ENCODE data around the gene DNM2. TPM values are rescaled to one million over a fixed set of nuclear protein-coding genes. Genes with fewer than 3 reads are reported as not detected.

DNM2 gene
- total RNA-seq, 1 donor from 2014 or later, result 102 TPM

DNA sequence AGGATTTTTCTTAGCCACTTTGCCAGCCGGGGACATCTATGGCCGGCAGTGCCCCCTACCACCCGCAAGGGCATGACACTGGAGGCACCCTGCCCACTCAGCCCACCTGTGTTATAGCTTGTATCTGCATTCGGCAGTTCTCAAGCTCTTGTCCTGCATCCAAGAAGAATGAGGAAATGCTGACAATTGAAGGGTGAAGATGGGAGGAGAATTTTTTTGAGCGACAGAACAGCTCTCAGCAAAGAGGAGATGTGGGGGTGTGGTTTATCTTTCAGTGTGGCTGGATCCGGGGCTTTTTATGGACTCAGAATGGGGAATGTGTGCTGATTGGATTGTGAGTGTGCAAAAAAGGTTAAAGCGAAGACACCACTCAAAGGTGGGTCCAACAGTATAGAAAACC, 124.9 kb downstream of the DNM2 start:
- no peaks in the 10 kb centered on the region for H3K36me3 ChIP-seq (ENCODE audit: control insufficient read depth, insufficient read depth, low read length)
- TF ChIP-seq CTCF (IDR thresholded peaks at IDR 0.05; ENCODE audit: insufficient read depth, low read length, poor library complexity, severe bottlenecking), result no peak
- no peak overlapping the region for H3K4me3 ChIP-seq (ENCODE audit: low read depth, low read length)
- DNase-seq (ENCODE audit: low read depth), result no peak
- no peaks in the 10 kb centered on the region for H3K27me3 ChIP-seq (ENCODE audit: control insufficient read depth, insufficient read depth, low read length)

DNA sequence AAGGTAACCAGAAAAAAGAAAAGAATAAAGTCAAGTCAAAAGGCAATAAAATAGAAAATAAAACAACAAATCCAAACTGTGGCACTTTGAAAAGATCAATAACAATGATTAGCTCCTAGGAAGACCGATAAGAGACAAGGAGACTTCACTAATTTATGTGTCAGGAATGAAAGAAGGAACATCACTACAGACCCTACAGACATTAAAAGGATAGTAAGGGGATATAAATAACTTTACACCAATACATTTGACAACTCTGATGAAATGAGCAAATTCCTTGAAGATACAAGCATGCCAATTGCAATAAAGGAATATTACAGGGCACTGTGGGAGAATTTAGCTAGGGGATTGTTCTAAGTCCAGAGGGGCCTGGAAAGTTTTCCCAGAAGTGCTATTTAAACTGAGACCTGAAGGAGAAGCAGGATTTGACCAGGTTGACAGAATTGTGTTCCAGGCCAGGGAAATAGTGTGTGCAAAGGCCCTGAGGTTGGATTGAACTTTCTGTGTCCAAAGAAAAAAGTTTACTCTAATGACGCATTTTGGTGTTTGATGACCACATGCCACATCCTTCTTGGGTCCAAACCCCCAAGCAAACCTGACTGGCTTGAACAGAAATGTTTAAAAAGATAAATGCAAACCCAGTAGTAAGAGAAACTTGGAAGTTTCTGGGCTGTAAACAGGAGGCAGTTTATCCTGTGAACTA, 128.8 kb downstream of the DNM2 start:
- no peaks in the 10 kb centered on the region for H3K36me3 ChIP-seq (ENCODE audit: control insufficient read depth, insufficient read depth, low read length)
- TF ChIP-seq CTCF (IDR thresholded peaks at IDR 0.05; ENCODE audit: insufficient read depth, low read length, poor library complexity, severe bottlenecking), result no peak

DNA sequence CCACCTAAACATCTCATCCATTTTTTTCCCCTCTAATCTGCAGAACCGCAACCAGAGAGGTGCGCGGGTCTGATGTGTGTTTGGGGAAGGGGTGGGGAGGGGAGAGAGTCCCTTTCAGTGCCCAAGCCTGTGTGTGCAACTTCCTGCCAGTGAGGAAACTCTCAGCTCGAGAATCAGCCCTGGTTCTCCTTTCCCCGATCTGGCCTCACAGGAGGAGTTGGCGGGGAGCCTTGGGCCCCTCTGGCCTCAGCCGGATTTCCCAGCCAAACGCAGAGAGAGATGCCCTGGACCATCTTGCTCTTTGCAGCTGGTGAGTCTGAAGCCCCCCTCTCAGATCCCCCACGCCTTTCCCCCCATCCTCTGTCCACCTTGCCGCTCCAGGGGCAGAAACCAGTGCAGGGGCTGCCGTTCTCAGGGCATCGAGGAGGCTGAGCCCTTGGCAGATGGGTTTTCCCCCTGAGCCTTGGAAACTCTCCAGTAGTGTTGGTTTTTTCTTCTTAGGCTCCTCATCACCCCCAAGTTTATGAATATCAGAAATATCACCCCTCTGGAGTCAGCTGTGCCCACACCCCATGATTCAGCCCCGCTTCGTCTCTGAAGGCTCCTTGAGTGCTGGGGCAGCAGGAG, 130.5 kb downstream of the DNM2 start, which contains the start of gene C19orf38:
Gene C19orf38 (plus strand): TSS at position 186 of the 627 bp plus-strand sequence. CDS start 94 bp downstream, at position 280.
- no peak for DNase-seq (ENCODE audit: low read depth)
- no peaks in the 10 kb centered on the region for H3K36me3 ChIP-seq (ENCODE audit: control insufficient read depth, insufficient read depth, low read length)
- H3K4me3 ChIP-seq (ENCODE audit: low read depth, low read length), result no peak within 1 kb of the TSS
- H3K27me3 ChIP-seq (ENCODE audit: control insufficient read depth, insufficient read depth, low read length), result no peaks in the 10 kb centered on the region
- TF ChIP-seq CTCF (IDR thresholded peaks at IDR 0.05; ENCODE audit: insufficient read depth, low read length, poor library complexity, severe bottlenecking), result no peak

More for the DNA sequence above, 128.8 kb downstream of the DNM2 start:
- DNase-seq (ENCODE audit: low read depth), result no peak
- Histone ChIP-seq H3K27me3 (ENCODE audit: control insufficient read depth, insufficient read depth, low read length) (no peaks in the 10 kb centered on the region), H3K4me3 (ENCODE audit: low read depth, low read length) (no peak overlapping the region)

GRCh38 chr19:10850631-10851030, 132.8 kb downstream of the DNM2 start:
- no peak for TF ChIP-seq CTCF (IDR thresholded peaks at IDR 0.05; ENCODE audit: insufficient read depth, low read length, poor library complexity, severe bottlenecking)
- Histone ChIP-seq H3K36me3 (ENCODE audit: control insufficient read depth, insufficient read depth, low read length) (no peaks in the 10 kb centered on the region), H3K27me3 (ENCODE audit: control insufficient read depth, insufficient read depth, low read length) (no peaks in the 10 kb centered on the region), H3K4me3 (ENCODE audit: low read depth, low read length) (no peak overlapping the region)
- no peak for DNase-seq (ENCODE audit: low read depth)

DNA sequence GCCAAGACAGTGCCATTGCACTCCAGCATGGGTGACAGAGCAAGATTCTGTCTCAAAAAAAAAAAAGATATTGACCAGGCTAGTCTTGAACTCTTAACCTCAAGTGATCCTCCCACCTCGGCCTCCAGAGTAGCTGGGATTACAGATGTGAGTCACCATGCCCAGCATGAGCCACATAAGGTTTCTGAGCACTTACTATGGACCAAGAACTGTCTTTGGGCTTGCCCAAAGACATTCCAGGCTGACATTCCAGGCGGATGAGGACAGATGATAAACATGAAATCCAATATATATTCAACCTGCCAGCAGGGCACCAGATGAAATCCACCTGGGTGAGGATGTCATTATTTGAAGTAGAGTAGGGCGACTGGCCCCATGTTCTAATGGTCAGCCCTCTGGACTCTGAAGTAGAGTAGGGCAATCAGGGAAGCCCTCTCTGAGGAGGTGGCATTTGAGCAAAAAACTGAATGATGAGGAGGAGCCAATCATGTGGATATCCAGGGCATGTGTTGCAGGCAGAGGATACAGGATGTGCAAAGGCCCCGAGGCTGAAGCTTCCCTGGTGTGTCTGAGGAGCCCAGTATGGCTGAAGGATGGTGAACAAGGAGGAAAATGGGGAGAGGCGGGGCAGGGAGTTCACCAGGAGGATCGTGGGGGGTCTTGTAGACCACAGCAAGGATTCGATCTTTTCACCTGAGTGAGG, 134.4 kb downstream of the DNM2 start:
- no peaks in the 10 kb centered on the region for H3K27me3 ChIP-seq (ENCODE audit: control insufficient read depth, insufficient read depth, low read length)
- H3K4me3 ChIP-seq (ENCODE audit: low read depth, low read length), result no peak overlapping the region
- H3K36me3 ChIP-seq (ENCODE audit: control insufficient read depth, insufficient read depth, low read length), result no peaks in the 10 kb centered on the region
- DNase-seq (ENCODE audit: low read depth), result no peak
- TF ChIP-seq CTCF (IDR thresholded peaks at IDR 0.05; ENCODE audit: insufficient read depth, low read length, poor library complexity, severe bottlenecking), result no peak

Data from kidney epithelial cell (primary cell).